GM21529 (cell line): ENCODE measurements around the gene MED10.
A peak's percentile ranks its signal among the peaks of the same experiment; 100 is the strongest.
"Not testable (repeated sequence)": the region's sequence is repeated elsewhere in the genome, so short reads cannot be mapped to it uniquely, and the experiment has no call there.

Experiments
- ATAC-seq: cut with Tn5 transposase; IDR thresholded peaks from one replicate; pipeline ENCODE4 v1.9.1; 2021; ENCODE audit not compliant: unreplicated experiment

The MED10 gene

GRCh38 chr5:6376974-6377520 lies 1.3 kb downstream of the MED10 start:
- ATAC-seq: no peak

GRCh38 chr5:6373081-6373846 lies 5.1 kb downstream of the MED10 start:
- ATAC-seq: no peak

GRCh38 chr5:6372251-6373080 lies 5.9 kb downstream of the MED10 start:
- no peak for ATAC-seq

GRCh38 chr5:6371079-6371810 lies 7.1 kb downstream of the MED10 start:
- ATAC-seq: no peak

- no peak for ATAC-seq
These were observed 7.8 kb downstream of the MED10 start for GRCh38 chr5:6370580-6370979.

- ATAC-seq: no peak
These were observed 12.3 kb downstream of the MED10 start for GRCh38 chr5:6365977-6366590.

- no peak for ATAC-seq
These were observed 13.0 kb downstream of the MED10 start for GRCh38 chr5:6365142-6365976.

GRCh38 chr5:6363454-6364011 lies 14.8 kb downstream of the MED10 start:
- ATAC-seq: not testable (repeated sequence)

GRCh38 chr5:6362846-6363245 lies 15.5 kb downstream of the MED10 start:
- no peak for ATAC-seq

- no peak for ATAC-seq
These were observed 17.2 kb downstream of the MED10 start for GRCh38 chr5:6361101-6361500.

GRCh38 chr5:6360323-6361072 lies 17.8 kb downstream of the MED10 start:
- peak; percentile 4 for ATAC-seq

GRCh38 chr5:6359555-6360322 lies 18.6 kb downstream of the MED10 start:
- peak; percentile 67 for ATAC-seq

GRCh38 chr5:6358434-6358820 lies 19.9 kb downstream of the MED10 start:
- no peak for ATAC-seq

- ATAC-seq: not testable (repeated sequence)
These were observed 20.4 kb downstream of the MED10 start for GRCh38 chr5:6357817-6358433.

GRCh38 chr5:6356578-6357164 lies 21.7 kb downstream of the MED10 start:
- no peak for ATAC-seq

- no peak for ATAC-seq
These were observed 23.1 kb downstream of the MED10 start for GRCh38 chr5:6355294-6355693.

- ATAC-seq: no peak
These were observed 23.5 kb downstream of the MED10 start for GRCh38 chr5:6354848-6355247.
